H1 (cell line): ENCODE results near the gene NREP. TPM values are rescaled to one million over a fixed set of nuclear protein-coding genes. Genes with fewer than 3 reads are reported as not detected.
A peak's percentile ranks its signal among the peaks of the same experiment; 100 is the strongest.

Experiments
- CTCF ChIA-PET: fragments of 300-600 bp; sonication (Branson Sonifier 250); formaldehyde crosslinking; loops from one replicate; lab custom pipeline; 2021; ENCODE audit not compliant: partially characterized antibody; lab: Charles Lee
- POLR2A ChIA-PET: fragments of 300-600 bp; sonication (Branson Sonifier 250); formaldehyde crosslinking; loops from one replicate; lab custom pipeline; 2021; ENCODE audit warnings: inconsistent platforms; ENCODE audit not compliant: partially characterized antibody; lab: Charles Lee
- DNase-seq, 2 experiments: peaks; one replicate each; pipeline versions ENCODE4 v3.0.0 to v3.0.0-alpha.2; 2010 to 2022; ENCODE audit warnings: low spot score in 2 of 2, low read depth in 1 of 2, mixed read lengths in 1 of 2
- FAIRE-seq: peaks from 2 replicates; lab custom pipeline; 2011; peaks lifted over from hg19 to GRCh38; lab: Jason Lieb, UNC
- H2AFZ ChIP-seq: 2 replicates; pipeline ENCODE4 v1.8.1; 2012; ENCODE audit warnings: low read length, inconsistent platforms
- H2AK5ac ChIP-seq: 2 replicates; pipeline ENCODE4 v1.6.1; 2013; ENCODE audit warnings: low read depth, low read length
- H2BK120ac ChIP-seq: replicated peaks from 2 replicates; pipeline ENCODE3; 2013; ENCODE audit warnings: low read depth, low read length, inconsistent platforms
- H2BK12ac ChIP-seq: 2 replicates; pipeline ENCODE4 v1.6.1; 2013; ENCODE audit warnings: low read depth, low read length
- H2BK15ac ChIP-seq: 2 replicates; pipeline ENCODE4 v1.6.1; 2013; ENCODE audit warnings: low read length
- H2BK20ac ChIP-seq: 2 replicates; pipeline ENCODE4 v1.6.1; 2013; ENCODE audit warnings: low read length
- H2BK5ac ChIP-seq: 2 replicates; pipeline ENCODE4 v1.6.1; 2013; ENCODE audit warnings: low read depth, low read length
- H3K14ac ChIP-seq: 2 replicates; pipeline ENCODE4 v1.6.1; 2013; ENCODE audit warnings: inconsistent platforms; ENCODE audit not compliant: insufficient read length
- H3K18ac ChIP-seq: 2 replicates; pipeline ENCODE4 v1.6.1; 2013; ENCODE audit warnings: low read length; ENCODE audit errors: extremely low read depth
- H3K23ac ChIP-seq: 2 replicates; pipeline ENCODE4 v1.6.1; 2013; ENCODE audit warnings: inconsistent platforms; ENCODE audit not compliant: insufficient read length
- H3K23me2 ChIP-seq: 2 replicates; pipeline ENCODE4 v1.6.1; 2013; ENCODE audit warnings: low read depth, low read length
- H3K27ac ChIP-seq: 2 replicates; pipeline ENCODE4 v1.6.1; 2011; ENCODE audit warnings: low read depth, low read length, inconsistent platforms
- H3K27me3 ChIP-seq, 4 experiments: replicated peaks in 1 of 4; 1 replicate in 1 of 4; 2 replicates in 3 of 4; pipeline versions ENCODE4 v1.6.1 to v1.8.1; 2011 to 2013; ENCODE audit warnings: low read length in 3 of 4, mild to moderate bottlenecking in 3 of 4, inconsistent platforms in 2 of 4, mixed read lengths in 2 of 4, moderate library complexity in 1 of 4; ENCODE audit not compliant: control insufficient read depth in 3 of 4, insufficient read depth in 3 of 4; ENCODE audit errors: extremely low read depth in 1 of 4
- H3K36me3 ChIP-seq, 4 experiments: 2 replicates each; pipeline versions ENCODE4 v1.6.1 to v1.8.1; 2011 to 2013; ENCODE audit warnings: mild to moderate bottlenecking in 4 of 4, low read length in 3 of 4, moderate library complexity in 2 of 4, control low read depth in 1 of 4, inconsistent platforms in 1 of 4; ENCODE audit not compliant: insufficient read depth in 4 of 4, control insufficient read depth in 2 of 4
- H3K4ac ChIP-seq: replicated peaks from 2 replicates; pipeline ENCODE3; 2013; ENCODE audit warnings: low read length, low read depth, mixed read lengths, inconsistent platforms; ENCODE audit not compliant: insufficient read length
- H3K4me1 ChIP-seq, 4 experiments: replicated peaks in 1 of 4; 1 replicate in 1 of 4; 2 replicates in 3 of 4; pipeline versions ENCODE4 v1.6.1 to v1.8.1; 2011 to 2013; ENCODE audit warnings: low read length in 3 of 4, inconsistent platforms in 2 of 4, mixed read lengths in 1 of 4; ENCODE audit not compliant: insufficient read depth in 4 of 4, control insufficient read depth in 3 of 4
- H3K4me2 ChIP-seq, 2 experiments: 2 replicates each; pipeline versions ENCODE4 v1.6.1 to v1.8.1; 2011 to 2013; ENCODE audit warnings: low read depth in 2 of 2, low read length in 2 of 2, control low read depth in 1 of 2, inconsistent platforms in 1 of 2, mild to moderate bottlenecking in 1 of 2; ENCODE audit not compliant: insufficient read depth in 1 of 2
- H3K4me3 ChIP-seq, 4 experiments: fragments of 200-600, 300-600 bp in 1 of 4; sonication (generic), shearing (Covaris generic), sonication (Bioruptor Twin) in 1 of 4; 2 replicates each; pipeline versions ENCODE4 v1.5.1 to v1.8.1; 2011 to 2016; ENCODE audit warnings: low read length in 4 of 4, low read depth in 3 of 4, control low read depth in 2 of 4, inconsistent platforms in 2 of 4, mild to moderate bottlenecking in 2 of 4, mixed read lengths in 1 of 4, moderate library complexity in 1 of 4; ENCODE audit not compliant: insufficient read depth in 2 of 4; ENCODE audit errors: extremely low read depth in 1 of 4
- H3K56ac ChIP-seq: replicated peaks from 2 replicates; pipeline ENCODE3; 2013; ENCODE audit warnings: low read depth, mild to moderate bottlenecking, mixed read lengths, low read length, inconsistent platforms; ENCODE audit not compliant: insufficient read length
- H3K79me1 ChIP-seq: 2 replicates; pipeline ENCODE4 v1.6.1; 2013; ENCODE audit warnings: low read depth, low read length, control low read depth
- H3K79me2 ChIP-seq, 2 experiments: 2 replicates each; pipeline versions ENCODE4 v1.6.1 to v1.8.1; 2012 to 2013; ENCODE audit warnings: low read length in 2 of 2, mild to moderate bottlenecking in 2 of 2, inconsistent platforms in 1 of 2; ENCODE audit not compliant: insufficient read depth in 2 of 2, control insufficient read depth in 1 of 2
- H3K9ac ChIP-seq, 4 experiments: replicated peaks in 1 of 4; 1 replicate in 1 of 4; 2 replicates in 3 of 4; pipeline versions ENCODE4 v1.6.1 to v1.8.1; 2011 to 2013; ENCODE audit warnings: low read depth in 3 of 4, low read length in 3 of 4, control low read depth in 2 of 4, mild to moderate bottlenecking in 2 of 4, moderate library complexity in 2 of 4, inconsistent platforms in 1 of 4; ENCODE audit errors: extremely low read depth in 1 of 4
- H3K9me3 ChIP-seq, 2 experiments: 2 replicates each; pipeline versions ENCODE4 v1.6.1 to v1.8.1; 2012 to 2013; ENCODE audit warnings: mild to moderate bottlenecking in 2 of 2, moderate library complexity in 2 of 2, control low read depth in 1 of 2, inconsistent platforms in 1 of 2, low read depth in 1 of 2, low read length in 1 of 2, mixed read lengths in 1 of 2; ENCODE audit not compliant: insufficient read depth in 2 of 2
- H4K20me1 ChIP-seq, 2 experiments: replicated peaks in 1 of 2; 2 replicates each; pipeline versions ENCODE3 to v1.8.1; 2011 to 2013; ENCODE audit warnings: inconsistent platforms in 2 of 2, low read length in 2 of 2, mild to moderate bottlenecking in 1 of 2; ENCODE audit not compliant: insufficient read depth in 2 of 2, control insufficient read depth in 1 of 2
- H4K5ac ChIP-seq: 2 replicates; pipeline ENCODE4 v1.6.1; 2013; ENCODE audit warnings: low read length, low read depth, mixed read lengths, inconsistent platforms; ENCODE audit not compliant: insufficient read length
- H4K8ac ChIP-seq: 2 replicates; pipeline ENCODE4 v1.8.0; 2013; ENCODE audit warnings: mild to moderate bottlenecking, moderate library complexity, low read length, inconsistent platforms; ENCODE audit not compliant: insufficient read depth; ENCODE audit errors: extremely low read depth
- H4K91ac ChIP-seq: replicated peaks from 2 replicates; pipeline ENCODE3; 2013; ENCODE audit warnings: low read length, mixed read lengths, inconsistent platforms; ENCODE audit not compliant: insufficient read length
- CBX8 ChIP-seq: fragments of 300-800, 300-1000 bp; sonication (generic); IDR thresholded peaks from 2 replicates; pipeline ENCODE4 v1.7.1; 2016; ENCODE audit warnings: low read depth, low read length, borderline replicate concordance
- EZH2 ChIP-seq: fragments of 200-600 bp; sonication (generic); IDR thresholded peaks from 2 replicates; pipeline ENCODE4 v1.7.1; 2012; ENCODE audit warnings: low read depth, mild to moderate bottlenecking, moderate library complexity, low read length, inconsistent platforms; ENCODE audit not compliant: severe bottlenecking
- GABPA ChIP-seq: IDR thresholded peaks from 2 replicates; pipeline ENCODE4 v1.6.1; 2011; ENCODE audit warnings: mild to moderate bottlenecking, low read length, moderate library complexity, borderline replicate concordance; ENCODE audit not compliant: insufficient read depth
- GTF2F1 ChIP-seq: IDR thresholded peaks from 2 replicates; pipeline ENCODE4 v1.6.1; 2012; ENCODE audit warnings: low read depth, low read length, improper control_type of control experiment, borderline replicate concordance
- HDAC2 ChIP-seq, 2 experiments: fragments of 300-600 bp in 1 of 2; sonication (generic) in 1 of 2; IDR thresholded peaks; 2 replicates each; pipeline ENCODE4 v1.6.1; 2011 to 2012; ENCODE audit warnings: low read depth in 2 of 2, low read length in 2 of 2, mild to moderate bottlenecking in 2 of 2, moderate library complexity in 2 of 2, borderline replicate concordance in 1 of 2, inconsistent platforms in 1 of 2
- KDM4A ChIP-seq: IDR thresholded peaks from one replicate; pipeline ENCODE4 v1.7.1; 2012; ENCODE audit warnings: low read depth, mild to moderate bottlenecking, moderate library complexity, low read length, inconsistent platforms; ENCODE audit not compliant: severe bottlenecking
- MAFK ChIP-seq: IDR thresholded peaks from 2 replicates; pipeline ENCODE4 v1.6.1; 2012; ENCODE audit warnings: low read depth, mild to moderate bottlenecking, improper control_type of control experiment, low read length
- RBBP5 ChIP-seq: IDR thresholded peaks from 2 replicates; pipeline ENCODE4 v1.7.1; 2012; ENCODE audit warnings: low read depth, mild to moderate bottlenecking, inconsistent platforms, low read length, moderate library complexity, borderline replicate concordance
- RNF2 ChIP-seq: fragments of 200-900, 300-1000 bp; sonication (generic); IDR thresholded peaks from 2 replicates; pipeline ENCODE4 v1.7.1; 2016; ENCODE audit warnings: borderline replicate concordance, low read depth, mild to moderate bottlenecking, antibody characterized with exemption, low read length; ENCODE audit not compliant: poor library complexity, severe bottlenecking; ENCODE audit errors: missing control alignments
- WGBS, 2 experiments: shearing (Covaris generic) in 1 of 2; methylation state at CpG; one replicate each; pipeline versions ENCODE4 v1.1.6 to v1.1.7; 2013 to 2015; ENCODE audit warnings: low lambda C conversion rate in 2 of 2, mixed read lengths in 2 of 2, inconsistent platforms in 1 of 2, low coverage in 1 of 2, missing lambda C conversion rate in 1 of 2; ENCODE audit not compliant: insufficient replicate concordance in 2 of 2, insufficient coverage in 1 of 2, insufficient read length in 1 of 2; ENCODE audit errors: extremely low coverage in 1 of 2, missing lambda C conversion rate in 1 of 2; 5-methylcytosine and 5-hydroxymethylcytosine counted together
- polyA plus RNA-seq, 7 experiments: library from polyadenylated mRNA; depleted of rRNA in 3 of 7; stranded (reverse) in 5 of 7; unstranded in 2 of 7; fragments of >200 nt in 5 of 7; fragments of 200-250 nt in 2 of 7; gene quantifications; 1 replicate in 5 of 7; 2 replicates in 1 of 7; 4 replicates in 1 of 7; pipeline versions ENCODE4 v1.2.1 to v1.2.3, GENCODE V29; 2011 to 2013; ENCODE audit warnings: missing spikeins in 2 of 7, mixed read lengths in 2 of 7
- total RNA-seq: library from RNA; stranded (reverse); fragmentation: NEBNext Ultra II Directional; extraction: Animal tissue kit (Norgen Biotek cat#: 25700); gene quantifications from 2 replicates; pipeline ENCODE4 v1.2.1, GENCODE V29; 2021
- TF ChIP-seq, protein P1 (sequence below): IDR thresholded peaks from 2 replicates; pipeline ENCODE4 v1.6.1; 2012; ENCODE audit warnings: inconsistent platforms

The NREP gene
- total and polyA plus RNA-seq, 2 of the 8 experiments (the other 6 are each of a cell fraction or from before 2014, with no cell fraction given) = 254 to 301 TPM

DNA sequence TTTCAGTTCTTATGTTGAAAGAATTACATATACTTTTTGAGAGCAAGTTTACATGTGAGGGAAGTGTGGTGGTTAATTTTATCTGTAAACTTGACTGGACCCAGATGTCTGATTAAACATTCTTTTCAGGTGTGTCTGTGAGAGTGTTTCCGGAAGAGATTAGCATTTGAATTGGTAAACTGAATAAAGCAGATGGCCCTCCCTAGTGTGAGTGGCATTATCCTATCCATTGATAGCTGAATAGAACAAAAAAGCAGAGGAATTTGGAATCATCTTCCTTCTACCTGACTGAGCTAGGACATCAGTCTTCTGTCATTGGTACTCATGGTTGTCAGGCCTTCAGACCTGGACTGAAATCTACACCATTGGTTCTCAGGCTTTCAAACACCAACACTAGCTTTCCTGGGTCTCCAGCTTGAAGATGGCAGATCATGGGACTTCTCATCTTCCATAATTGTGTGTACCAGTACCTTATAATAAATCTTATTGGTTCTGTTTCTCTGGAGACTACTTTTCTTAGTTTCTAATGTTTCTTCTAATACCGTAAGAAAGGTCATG is 36.6 kb downstream of the NREP start:
- Histone ChIP-seq H3K9me3 (peaks cover 9 to 12% of the 10 kb centered on the region in 2 experiments; a peak in 3 of 4 replicates), H2BK5ac (peak overlapping the region; percentile 41; the same call in 1 of the 2 replicates), H3K4ac (no peak overlapping the region), H3K14ac (no peak overlapping the region), H4K91ac (no peak overlapping the region), H3K23ac (no peak overlapping the region), H3K79me1 (no peaks in the 10 kb centered on the region), H3K23me2 (no peaks in the 10 kb centered on the region), H2BK120ac (no peak overlapping the region), H3K18ac (no peak overlapping the region; the same call in 1 of the 2 replicates), H4K5ac (no peak overlapping the region), H2BK12ac (no peak overlapping the region; the same call in 1 of the 2 replicates), H3K4me3 (peak overlapping the region in 1 of 4 experiments; percentile 23; a peak in 1 of 8 replicates), H3K27me3 (no peaks in the 10 kb centered on the region), H2BK20ac (no peak overlapping the region; the same call in 1 of the 2 replicates), H3K56ac (no peak overlapping the region), H2AK5ac (no peak overlapping the region), H3K79me2 (no peaks in the 10 kb centered on the region), H4K20me1 (no peaks in the 10 kb centered on the region), H2AFZ (no peak overlapping the region), H2BK15ac (no peak overlapping the region), H3K4me2 (no peak overlapping the region; a peak in 2 of 4 replicates), H3K9ac (no peak overlapping the region), H3K4me1 (peaks cover 0 to 9% (median 5%) of the 10 kb centered on the region in 4 experiments; a peak in 4 of 7 replicates), H3K36me3 (peaks cover 0 to 4% (median 1%) of the 10 kb centered on the region in 4 experiments; a peak in 1 of 8 replicates), H3K27ac (no peak overlapping the region; the same call in 1 of the 2 replicates), H4K8ac (no peak overlapping the region)
- DNase-seq = no peak
- CTCF ChIA-PET = interaction anchor here (1.2 to 1.6 kb wide), 4 partner anchors 9 to 561 kb away, joined by 3 to 4 read pairs (median 4); no protein-coding TSS in a partner anchor
- 38% methylated on average over 2 of the region's 2 CpGs; no CpG with 5 or more reads in 1 of the 2 experiments for WGBS, 2 experiments
- FAIRE-seq = no peak
- POLR2A ChIA-PET = interaction anchor here (0.7 to 2.0 kb wide), 6 partner anchors 15 to 433 kb away, joined by 3 to 13 read pairs (median 4); partner anchors contain the start of gene NREP
- TF ChIP-seq GABPA = no peak
- TF ChIP-seq, protein P1, sequence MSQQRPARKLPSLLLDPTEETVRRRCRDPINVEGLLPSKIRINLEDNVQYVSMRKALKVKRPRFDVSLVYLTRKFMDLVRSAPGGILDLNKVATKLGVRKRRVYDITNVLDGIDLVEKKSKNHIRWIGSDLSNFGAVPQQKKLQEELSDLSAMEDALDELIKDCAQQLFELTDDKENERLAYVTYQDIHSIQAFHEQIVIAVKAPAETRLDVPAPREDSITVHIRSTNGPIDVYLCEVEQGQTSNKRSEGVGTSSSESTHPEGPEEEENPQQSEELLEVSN = no peak
- TF ChIP-seq EZH2 = no peak
- no peak for TF ChIP-seq MAFK
- TF ChIP-seq GTF2F1 = no peak
- TF ChIP-seq CBX8 = no peak
- TF ChIP-seq RNF2 = no peak
- TF ChIP-seq KDM4A = no peak
- no peak for TF ChIP-seq RBBP5
- no peak for TF ChIP-seq HDAC2 (IDR thresholded peaks at IDR 0.05; ENCODE audit: borderline replicate concordance in 1 of 2, low read depth in 2 of 2, low read length in 2 of 2)
